DND-41 (cell line): ENCODE measurements around the gene UBL3.

ENCODE experiments used
- EZH2 ChIP-seq: IDR thresholded peaks from 3 replicates; pipeline ENCODE4 v1.6.1; 2012; ENCODE audit warnings: borderline replicate concordance, low read depth, mild to moderate bottlenecking, moderate library complexity, low read length, inconsistent platforms; ENCODE audit not compliant: severe bottlenecking
- TF ChIP-seq, protein P1 (sequence below): IDR thresholded peaks from 2 replicates; pipeline ENCODE4 v1.5.1; 2012; ENCODE audit warnings: borderline replicate concordance, low read length, moderate library complexity, mild to moderate bottlenecking; ENCODE audit not compliant: poor library complexity, severe bottlenecking; ENCODE audit errors: extremely low read depth

- TF ChIP-seq, protein P1, sequence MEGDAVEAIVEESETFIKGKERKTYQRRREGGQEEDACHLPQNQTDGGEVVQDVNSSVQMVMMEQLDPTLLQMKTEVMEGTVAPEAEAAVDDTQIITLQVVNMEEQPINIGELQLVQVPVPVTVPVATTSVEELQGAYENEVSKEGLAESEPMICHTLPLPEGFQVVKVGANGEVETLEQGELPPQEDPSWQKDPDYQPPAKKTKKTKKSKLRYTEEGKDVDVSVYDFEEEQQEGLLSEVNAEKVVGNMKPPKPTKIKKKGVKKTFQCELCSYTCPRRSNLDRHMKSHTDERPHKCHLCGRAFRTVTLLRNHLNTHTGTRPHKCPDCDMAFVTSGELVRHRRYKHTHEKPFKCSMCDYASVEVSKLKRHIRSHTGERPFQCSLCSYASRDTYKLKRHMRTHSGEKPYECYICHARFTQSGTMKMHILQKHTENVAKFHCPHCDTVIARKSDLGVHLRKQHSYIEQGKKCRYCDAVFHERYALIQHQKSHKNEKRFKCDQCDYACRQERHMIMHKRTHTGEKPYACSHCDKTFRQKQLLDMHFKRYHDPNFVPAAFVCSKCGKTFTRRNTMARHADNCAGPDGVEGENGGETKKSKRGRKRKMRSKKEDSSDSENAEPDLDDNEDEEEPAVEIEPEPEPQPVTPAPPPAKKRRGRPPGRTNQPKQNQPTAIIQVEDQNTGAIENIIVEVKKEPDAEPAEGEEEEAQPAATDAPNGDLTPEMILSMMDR = no peak
- TF ChIP-seq EZH2 = no peak
These were observed 109.5 kb downstream of the UBL3 start for GRCh38 chr13:29740961-29741360.
